Osteocyte (in vitro differentiated cells): Measurements from ENCODE around the gene GBX2. TPM values are rescaled to one million over a fixed set of nuclear protein-coding genes. Genes with fewer than 3 reads are reported as not detected.

ENCODE experiments used
- DNase-seq: peaks from one replicate; pipeline ENCODE4 v3.0.0; 2021; ENCODE audit warnings: mixed read lengths; ENCODE audit not compliant: unreplicated experiment; ENCODE audit errors: extremely low spot score
- H3K27ac Mint-ChIP-seq: one replicate; pipeline ENCODE4 v1.8.0; 2021; ENCODE audit warnings: mild to moderate bottlenecking, mixed read lengths; ENCODE audit not compliant: unreplicated experiment
- H3K27me3 Mint-ChIP-seq: one replicate; pipeline ENCODE4 v1.8.0; 2021; ENCODE audit warnings: mixed read lengths; ENCODE audit not compliant: unreplicated experiment
- H3K36me3 Mint-ChIP-seq: one replicate; pipeline ENCODE4 v1.8.0; 2021; ENCODE audit warnings: mixed read lengths; ENCODE audit not compliant: unreplicated experiment
- H3K4me1 Mint-ChIP-seq: one replicate; pipeline ENCODE4 v1.8.0; 2021; ENCODE audit warnings: mixed read lengths; ENCODE audit not compliant: unreplicated experiment
- H3K4me3 Mint-ChIP-seq: one replicate; pipeline ENCODE4 v1.8.0; 2021; ENCODE audit warnings: mild to moderate bottlenecking, moderate library complexity, mixed read lengths; ENCODE audit not compliant: unreplicated experiment
- H3K9me3 Mint-ChIP-seq: one replicate; pipeline ENCODE4 v1.8.0; 2021; ENCODE audit warnings: mixed read lengths; ENCODE audit not compliant: unreplicated experiment
- total RNA-seq: library from RNA; stranded (reverse); gene quantifications from 2 replicates; pipeline ENCODE4 v1.2.1, GENCODE V29; 2021
- TF ChIP-seq, protein P1 (sequence below): fragments of 200-600 bp; sonication (generic); IDR thresholded peaks from 2 replicates; pipeline ENCODE4 v1.5.0; 2021; ENCODE audit warnings: antibody characterized with exemption, mild to moderate bottlenecking, moderate library complexity

The GBX2 gene
- total RNA-seq, 1 donor from 2014 or later = 56.5 TPM

DNA sequence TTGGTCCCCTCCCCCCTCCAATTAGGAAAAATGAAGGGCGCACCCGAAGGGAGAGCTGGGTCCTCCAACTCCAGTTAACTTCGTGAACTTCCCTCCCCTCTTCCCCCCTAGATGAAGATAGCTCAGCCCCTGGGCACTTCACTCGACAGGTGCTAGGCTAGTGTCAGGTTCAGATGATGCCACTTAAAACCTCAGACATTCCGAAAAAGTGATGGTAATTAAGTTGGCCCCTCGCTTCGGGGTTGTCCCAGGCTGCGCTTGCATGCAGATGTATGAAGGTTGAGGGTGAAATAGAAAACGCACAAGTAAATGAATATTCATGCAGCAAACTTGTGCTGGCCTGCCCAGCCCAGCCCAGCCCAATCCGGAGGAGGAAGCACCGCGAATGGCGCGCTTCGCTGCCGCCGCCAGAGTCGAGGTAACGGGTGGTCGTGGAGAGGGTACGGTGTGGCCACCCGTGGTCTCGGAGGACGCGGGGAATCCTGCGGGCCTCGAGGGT is 3.0 kb upstream of the GBX2 start:
- no peak for DNase-seq
- TF ChIP-seq, protein P1, sequence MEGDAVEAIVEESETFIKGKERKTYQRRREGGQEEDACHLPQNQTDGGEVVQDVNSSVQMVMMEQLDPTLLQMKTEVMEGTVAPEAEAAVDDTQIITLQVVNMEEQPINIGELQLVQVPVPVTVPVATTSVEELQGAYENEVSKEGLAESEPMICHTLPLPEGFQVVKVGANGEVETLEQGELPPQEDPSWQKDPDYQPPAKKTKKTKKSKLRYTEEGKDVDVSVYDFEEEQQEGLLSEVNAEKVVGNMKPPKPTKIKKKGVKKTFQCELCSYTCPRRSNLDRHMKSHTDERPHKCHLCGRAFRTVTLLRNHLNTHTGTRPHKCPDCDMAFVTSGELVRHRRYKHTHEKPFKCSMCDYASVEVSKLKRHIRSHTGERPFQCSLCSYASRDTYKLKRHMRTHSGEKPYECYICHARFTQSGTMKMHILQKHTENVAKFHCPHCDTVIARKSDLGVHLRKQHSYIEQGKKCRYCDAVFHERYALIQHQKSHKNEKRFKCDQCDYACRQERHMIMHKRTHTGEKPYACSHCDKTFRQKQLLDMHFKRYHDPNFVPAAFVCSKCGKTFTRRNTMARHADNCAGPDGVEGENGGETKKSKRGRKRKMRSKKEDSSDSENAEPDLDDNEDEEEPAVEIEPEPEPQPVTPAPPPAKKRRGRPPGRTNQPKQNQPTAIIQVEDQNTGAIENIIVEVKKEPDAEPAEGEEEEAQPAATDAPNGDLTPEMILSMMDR = no peak
- H3K27me3 Mint-ChIP-seq = no peaks in the 10 kb centered on the region
- H3K4me3 Mint-ChIP-seq = peak overlapping the region; percentile 48
- H3K27ac Mint-ChIP-seq = peak overlapping the region; percentile 92
- peaks cover 2% of the 10 kb centered on the region for H3K36me3 Mint-ChIP-seq
- H3K9me3 Mint-ChIP-seq = no peaks in the 10 kb centered on the region
- H3K4me1 Mint-ChIP-seq = peaks cover 68% of the 10 kb centered on the region

DNA sequence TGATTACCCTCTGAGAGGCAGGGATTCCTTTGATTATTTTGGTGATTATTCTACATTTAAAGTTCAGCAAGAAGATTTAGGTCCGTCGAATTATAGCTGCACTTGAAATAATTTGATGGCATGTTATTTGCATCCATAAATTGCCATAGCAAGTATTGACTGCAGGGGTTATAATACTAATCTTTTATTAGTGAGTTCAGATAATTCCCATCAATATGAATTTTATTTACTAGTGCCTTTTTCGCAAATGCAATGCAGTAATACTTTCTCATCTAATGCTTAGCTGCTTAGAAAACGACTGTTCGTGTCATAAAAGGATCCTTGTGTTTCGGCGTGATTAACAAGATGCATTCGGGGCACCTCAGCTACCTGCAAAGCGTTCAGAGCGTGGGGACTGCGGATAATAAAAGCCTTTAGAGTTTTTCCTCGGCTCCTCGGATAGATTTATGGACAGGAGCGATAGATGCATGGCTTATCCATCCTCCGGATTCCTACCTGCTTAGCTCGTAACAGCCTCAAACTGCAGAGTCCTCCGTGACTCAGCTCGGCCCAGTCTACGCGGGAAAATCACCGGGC is 2.5 kb upstream of the GBX2 start:
- Mint-ChIP-seq H3K27me3 (no peaks in the 10 kb centered on the region), H3K4me1 (peaks cover 68% of the 10 kb centered on the region), H3K36me3 (peaks cover 8% of the 10 kb centered on the region), H3K4me3 (peak overlapping the region; percentile 71), H3K9me3 (no peaks in the 10 kb centered on the region), H3K27ac (peak overlapping the region; percentile 84)
- TF ChIP-seq, protein P1 = no peak
- no peak for DNase-seq

DNA sequence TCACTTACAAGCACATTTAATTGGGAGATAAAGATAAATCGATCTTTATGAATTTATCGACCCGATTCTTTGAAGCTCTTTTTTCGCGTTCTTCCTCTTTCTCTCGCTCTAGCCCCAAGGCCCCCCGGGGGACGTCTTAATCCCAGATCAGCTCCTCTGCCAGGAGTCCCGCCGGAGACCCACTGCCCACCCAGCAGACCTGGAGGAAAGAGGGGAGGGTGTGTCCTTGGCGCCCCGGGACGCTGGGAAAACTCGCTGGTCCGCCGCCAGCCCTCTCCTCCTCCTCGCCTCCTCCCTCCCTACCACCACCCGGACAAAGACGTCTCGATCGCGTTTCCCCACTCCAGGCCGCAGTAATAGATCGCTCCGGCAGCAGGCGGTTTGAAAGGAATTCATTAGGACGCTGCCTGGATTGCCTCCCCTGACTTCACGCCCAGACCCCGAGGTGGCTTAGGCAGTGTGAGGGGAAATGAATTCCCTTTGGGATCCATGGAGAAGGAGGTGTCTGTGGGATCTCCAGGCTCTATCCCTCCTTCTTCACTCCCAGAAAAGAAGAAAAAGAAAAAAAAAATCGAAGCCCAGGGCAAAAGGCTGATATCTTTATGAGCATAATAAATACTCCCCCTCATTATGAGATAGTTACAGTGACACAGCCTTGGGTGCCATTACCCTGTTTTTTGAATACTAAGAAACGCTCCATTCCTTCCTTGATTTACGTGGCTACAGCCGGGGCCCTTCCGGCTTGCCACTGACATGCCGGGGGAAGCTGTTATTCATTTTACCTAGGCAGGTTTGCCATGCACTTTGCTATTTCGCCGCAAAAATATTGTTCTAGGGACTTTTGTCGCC is 1.8 kb upstream of the GBX2 start:
- H3K27me3 Mint-ChIP-seq = no peaks in the 10 kb centered on the region
- H3K9me3 Mint-ChIP-seq = no peaks in the 10 kb centered on the region
- peaks cover 15% of the 10 kb centered on the region for H3K36me3 Mint-ChIP-seq
- peak overlapping the region; percentile 71 for H3K4me3 Mint-ChIP-seq
- peak overlapping the region; percentile 84 for H3K27ac Mint-ChIP-seq
- H3K4me1 Mint-ChIP-seq = peaks cover 68% of the 10 kb centered on the region
- no peak for DNase-seq
- TF ChIP-seq, protein P1 = no peak

DNA sequence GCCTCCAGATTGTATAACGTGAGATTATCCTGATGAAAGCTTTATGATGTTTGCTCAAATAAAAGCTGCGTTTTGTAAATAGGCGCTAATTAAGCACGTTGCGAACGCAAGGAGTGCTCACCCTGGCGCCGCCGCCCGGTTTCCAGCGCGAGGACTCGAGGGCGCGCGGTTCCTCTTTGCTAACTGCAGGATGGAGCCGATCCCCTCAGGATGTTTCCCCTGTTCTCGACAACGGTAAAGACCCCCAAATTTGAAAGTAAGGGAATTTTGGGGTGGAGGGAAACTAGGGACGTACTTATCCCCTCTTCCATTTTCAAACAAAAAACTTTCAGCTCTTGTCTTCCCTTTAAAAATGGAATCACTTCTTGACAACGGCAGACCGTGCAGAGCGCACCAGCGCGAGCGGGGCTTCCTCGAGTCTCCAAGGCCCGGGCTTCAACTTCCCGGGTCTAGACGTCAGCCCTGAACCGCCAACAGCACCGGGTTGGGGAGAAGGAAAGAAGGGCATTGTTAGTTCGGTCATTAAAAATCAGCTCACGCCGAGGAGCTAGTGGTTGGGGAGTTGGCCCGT is 1.1 kb upstream of the GBX2 start:
- TF ChIP-seq, protein P1 = no peak
- Mint-ChIP-seq H3K4me3 (peak overlapping the region; percentile 71), H3K36me3 (peaks cover 19% of the 10 kb centered on the region), H3K9me3 (no peaks in the 10 kb centered on the region), H3K4me1 (peaks cover 65% of the 10 kb centered on the region), H3K27me3 (no peaks in the 10 kb centered on the region), H3K27ac (peak overlapping the region; percentile 84)
- DNase-seq = no peak
